AG09319 (cell line): Measurements from ENCODE around the gene PHC1.
"Not testable (repeated sequence)": the region's sequence is repeated elsewhere in the genome, so short reads cannot be mapped to it uniquely, and the experiment has no call there.

ENCODE experiments used
- DNase-seq: peaks from one replicate; pipeline ENCODE4 v3.0.0-alpha.2; 2010; ENCODE audit warnings: low read depth; ENCODE audit errors: extremely low read depth
- CTCF ChIP-seq: IDR thresholded peaks from 2 replicates; pipeline ENCODE4 v1.5.1; 2011; ENCODE audit warnings: low read depth, mild to moderate bottlenecking, inconsistent platforms, low read length, moderate library complexity

PHC1 gene

GRCh38 chr12:8899830-8900229 lies 14.5 kb upstream of the PHC1 start:
- TF ChIP-seq CTCF: no peak
- DNase-seq: no peak

GRCh38 chr12:8902703-8903102 lies 11.6 kb upstream of the PHC1 start:
- not testable (repeated sequence) for DNase-seq

GRCh38 chr12:8903646-8904045 lies 10.7 kb upstream of the PHC1 start:
- no peak for TF ChIP-seq CTCF
- DNase-seq: no peak

- no peak for DNase-seq
- no peak for TF ChIP-seq CTCF
Measured at GRCh38 chr12:8904665-8905064, 9.6 kb upstream of the PHC1 start.

- no peak for TF ChIP-seq CTCF
- DNase-seq: no peak
Measured at GRCh38 chr12:8905546-8905945, 8.8 kb upstream of the PHC1 start.

- TF ChIP-seq CTCF: no peak
- DNase-seq: no peak
Measured at GRCh38 chr12:8906266-8907180, 7.8 kb upstream of the PHC1 start.

- no peak for TF ChIP-seq CTCF
- no peak for DNase-seq
Measured at GRCh38 chr12:8907513-8907912, 6.8 kb upstream of the PHC1 start.

GRCh38 chr12:8909752-8910151 lies 4.6 kb upstream of the PHC1 start:
- DNase-seq: no peak
- no peak for TF ChIP-seq CTCF
